ENCODE data around the gene ARHGAP26. TPM values are rescaled to one million over a fixed set of nuclear protein-coding genes. Genes with fewer than 3 reads are reported as not detected.

The ARHGAP26 gene
- total RNA-seq, 1 experiment from 2014 or later = 54.3 TPM

GRCh38 chr5:143044265-143044664, 274.1 kb downstream of the ARHGAP26 start:
- no TSS peak for BruUV-seq (replicated peaks)
- H3K9me3 Mint-ChIP-seq (ENCODE audit: unreplicated experiment) = no peaks in the 10 kb centered on the region
- intact Hi-C loops (cut with micrococcal nuclease) = no loop called here
- TF ChIP-seq CTCF (IDR thresholded peaks at IDR 0.05; ENCODE audit: unreplicated experiment) = no peak
- H3K4me1 Mint-ChIP-seq (ENCODE audit: insufficient read depth, unreplicated experiment) = peaks cover 15% of the 10 kb centered on the region
- no peak overlapping the region for H3K4me3 Mint-ChIP-seq (ENCODE audit: unreplicated experiment)
- no peak for DNase-seq (ENCODE audit: unreplicated experiment)
- ChIA-PET POLR2A (no interaction called here), CTCF (interaction anchor here (0.6 kb wide), 2 partner anchors 43 to 156 kb away, joined by 3 read pairs; no protein-coding TSS in a partner anchor)
- no peaks in the 10 kb centered on the region for H3K36me3 Mint-ChIP-seq (ENCODE audit: insufficient read depth, unreplicated experiment)
- no peaks in the 10 kb centered on the region for H3K27me3 Mint-ChIP-seq (ENCODE audit: insufficient read depth, unreplicated experiment)
- peak overlapping the region; percentile 11 for H3K27ac Mint-ChIP-seq (ENCODE audit: low read depth, unreplicated experiment)

- peak overlapping the region; percentile 11 for H3K27ac Mint-ChIP-seq (ENCODE audit: low read depth, unreplicated experiment)
- BruUV-seq (replicated peaks) = no TSS peak
- no peaks in the 10 kb centered on the region for H3K36me3 Mint-ChIP-seq (ENCODE audit: insufficient read depth, unreplicated experiment)
- H3K4me1 Mint-ChIP-seq (ENCODE audit: insufficient read depth, unreplicated experiment) = peaks cover 15% of the 10 kb centered on the region
- no peak overlapping the region for H3K4me3 Mint-ChIP-seq (ENCODE audit: unreplicated experiment)
- DNase-seq (ENCODE audit: unreplicated experiment) = no peak
- TF ChIP-seq CTCF (IDR thresholded peaks at IDR 0.05; ENCODE audit: unreplicated experiment) = no peak
- ChIA-PET CTCF (interaction anchor here (0.6 to 1.0 kb wide), 3 partner anchors 43 to 155 kb away, joined by 3 read pairs; no protein-coding TSS in a partner anchor), POLR2A (interaction anchor here (0.8 to 1.5 kb wide), 2 partner anchors 10 to 15 kb away, joined by 3 to 4 read pairs; no protein-coding TSS in a partner anchor)
- H3K27me3 Mint-ChIP-seq (ENCODE audit: insufficient read depth, unreplicated experiment) = no peaks in the 10 kb centered on the region
- H3K9me3 Mint-ChIP-seq (ENCODE audit: unreplicated experiment) = no peaks in the 10 kb centered on the region
- intact Hi-C loops (cut with micrococcal nuclease) = no loop called here
Observed at GRCh38 chr5:143045062-143045461, 274.9 kb downstream of the ARHGAP26 start.

DNA sequence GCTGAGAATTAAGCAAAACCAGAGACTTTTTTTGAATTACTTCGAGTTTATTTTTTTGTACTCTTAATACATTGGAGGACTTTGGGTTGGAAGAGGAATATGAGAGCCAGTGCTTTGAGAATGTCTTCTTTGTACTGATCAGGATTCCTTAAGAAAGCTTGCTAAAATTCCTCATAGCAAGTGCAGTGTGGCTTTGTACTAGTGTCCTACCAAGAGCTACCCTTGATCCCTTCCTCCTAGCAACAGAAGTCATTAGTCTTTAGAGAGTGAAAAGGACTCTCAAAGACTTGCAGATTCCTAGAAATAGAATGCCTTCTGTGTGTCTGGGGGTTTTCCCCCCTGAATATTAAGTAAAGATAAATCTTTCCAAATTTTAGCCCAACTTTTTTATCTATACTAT, 276.1 kb downstream of the ARHGAP26 start:
- Mint-ChIP-seq H3K4me1 (ENCODE audit: insufficient read depth, unreplicated experiment) (peaks cover 12% of the 10 kb centered on the region), H3K27ac (ENCODE audit: low read depth, unreplicated experiment) (no peak overlapping the region), H3K4me3 (ENCODE audit: unreplicated experiment) (no peak overlapping the region), H3K27me3 (ENCODE audit: insufficient read depth, unreplicated experiment) (no peaks in the 10 kb centered on the region), H3K9me3 (ENCODE audit: unreplicated experiment) (no peaks in the 10 kb centered on the region), H3K36me3 (ENCODE audit: insufficient read depth, unreplicated experiment) (no peaks in the 10 kb centered on the region)
- DNase-seq (ENCODE audit: unreplicated experiment) = no peak
- BruUV-seq (replicated peaks) = no TSS peak
- ChIA-PET POLR2A (interaction anchor here (1.5 kb wide), 1 partner anchor 13 kb away, joined by 4 read pairs; no protein-coding TSS in a partner anchor), CTCF (interaction anchor here (0.6 kb wide), 1 partner anchor 247 kb away, joined by 3 read pairs; no protein-coding TSS in a partner anchor)
- no peak for TF ChIP-seq CTCF (IDR thresholded peaks at IDR 0.05; ENCODE audit: unreplicated experiment)
- intact Hi-C loops (cut with micrococcal nuclease) = no loop called here

DNA sequence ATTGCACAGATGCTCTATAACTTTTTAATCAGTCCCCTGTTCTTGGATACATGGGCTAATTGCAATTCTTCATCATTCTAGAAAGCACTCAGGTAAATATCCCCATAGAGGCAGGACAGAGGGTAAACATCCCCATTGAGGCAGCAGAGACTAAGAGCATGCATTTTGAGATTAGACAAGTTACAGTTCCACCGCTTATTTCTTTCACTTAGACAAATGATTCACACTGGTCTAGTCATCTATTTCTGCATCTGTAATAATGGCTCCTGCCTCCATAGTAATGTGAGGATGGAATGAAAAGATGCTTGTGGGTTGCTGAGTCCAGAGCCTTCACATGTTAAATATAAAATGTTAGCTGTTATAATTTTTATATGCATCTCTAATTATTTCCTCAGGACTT, 276.9 kb downstream of the ARHGAP26 start:
- BruUV-seq (replicated peaks) = no TSS peak
- POLR2A ChIA-PET = no interaction called here
- Mint-ChIP-seq H3K27ac (ENCODE audit: low read depth, unreplicated experiment) (no peak overlapping the region), H3K4me3 (ENCODE audit: unreplicated experiment) (no peak overlapping the region), H3K36me3 (ENCODE audit: insufficient read depth, unreplicated experiment) (no peaks in the 10 kb centered on the region), H3K4me1 (ENCODE audit: insufficient read depth, unreplicated experiment) (peaks cover 14% of the 10 kb centered on the region), H3K27me3 (ENCODE audit: insufficient read depth, unreplicated experiment) (no peaks in the 10 kb centered on the region), H3K9me3 (ENCODE audit: unreplicated experiment) (no peaks in the 10 kb centered on the region)
- no peak for TF ChIP-seq CTCF (IDR thresholded peaks at IDR 0.05; ENCODE audit: unreplicated experiment)
- CTCF ChIA-PET = no interaction called here
- intact Hi-C loops (cut with micrococcal nuclease) = no loop called here
- DNase-seq (ENCODE audit: unreplicated experiment) = no peak

All from MCF 10A (cell line).